ENCODE results near the gene ETS1.

The ETS1 gene

DNA sequence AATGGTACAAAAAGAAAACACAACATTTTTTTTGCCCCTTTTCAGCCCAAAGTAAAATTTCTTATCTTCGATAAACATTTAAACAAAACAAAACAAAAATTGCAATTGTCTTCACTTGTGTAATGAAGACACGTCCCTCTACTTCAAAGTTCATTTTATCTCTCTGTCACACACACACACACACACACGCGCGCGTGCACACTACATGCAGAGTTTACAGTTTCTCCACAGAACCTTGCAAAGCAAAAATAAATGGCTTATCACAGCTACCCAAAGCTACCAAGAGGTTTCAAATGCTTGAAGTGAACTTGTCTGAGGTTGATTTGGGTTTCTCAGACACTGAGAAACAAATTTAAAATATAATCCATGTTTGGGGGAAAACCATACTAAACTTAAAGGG lies 72.3 kb downstream of the ETS1 start:
- Histone ChIP-seq H3K9ac (ENCODE audit: low read depth, low read length) (no peak overlapping the region), H3K27ac (ENCODE audit: low read depth, low read length) (no peak overlapping the region), H3K9me3 (ENCODE audit: control insufficient read depth, insufficient read depth, low read length) (no peaks in the 10 kb centered on the region)

DNA sequence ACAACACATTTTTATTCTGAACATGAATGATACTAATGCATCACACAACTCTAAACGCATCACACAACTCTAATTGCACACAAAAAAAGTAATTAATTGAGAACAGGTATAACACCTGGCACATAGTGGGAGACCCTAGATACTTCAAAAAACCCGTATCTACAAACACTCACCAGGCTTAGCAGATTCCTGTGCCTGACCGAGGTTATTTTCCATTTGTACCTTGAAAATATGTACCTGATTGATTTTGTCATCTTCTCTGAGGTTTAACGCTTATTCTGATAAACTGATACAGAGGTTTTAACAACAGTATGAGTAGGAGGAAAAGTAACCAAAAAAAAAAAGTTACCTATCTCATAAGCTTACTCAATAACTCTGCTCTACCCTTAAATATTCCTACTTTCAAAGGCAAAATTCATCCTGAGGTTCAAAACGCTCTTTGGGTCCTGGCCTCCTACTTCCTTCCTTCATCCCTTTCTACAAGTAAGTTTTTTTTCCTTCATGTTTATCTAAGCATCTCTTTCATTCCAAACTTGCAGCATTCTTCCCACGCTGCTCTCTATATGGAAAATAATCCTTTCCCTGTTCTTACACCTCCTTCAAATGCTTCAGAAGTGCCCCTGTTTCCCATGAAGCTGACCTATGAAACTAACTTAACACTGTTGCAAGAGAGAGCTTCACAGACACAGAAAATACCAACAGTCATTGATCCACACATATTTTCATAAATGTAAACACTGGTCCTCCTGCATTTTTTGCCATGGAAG lies 73.3 kb downstream of the ETS1 start:
- Histone ChIP-seq H3K4me3 (ENCODE audit: low read depth, low read length) (no peak overlapping the region), H3K27ac (ENCODE audit: low read depth, low read length) (no peak overlapping the region)

More for the DNA sequence above, 72.3 kb downstream of the ETS1 start:
- H3K4me1 ChIP-seq (ENCODE audit: control insufficient read depth, insufficient read depth, low read length): peaks cover 13% of the 10 kb centered on the region; the same call in 1 of the 2 replicates
- H3K36me3 ChIP-seq (ENCODE audit: control insufficient read depth, insufficient read depth, low read length): no peaks in the 10 kb centered on the region
- no peaks in the 10 kb centered on the region for H3K27me3 ChIP-seq (ENCODE audit: control insufficient read depth, insufficient read depth, low read length)
- H3K4me3 ChIP-seq (ENCODE audit: low read depth, low read length): no peak overlapping the region

DNA sequence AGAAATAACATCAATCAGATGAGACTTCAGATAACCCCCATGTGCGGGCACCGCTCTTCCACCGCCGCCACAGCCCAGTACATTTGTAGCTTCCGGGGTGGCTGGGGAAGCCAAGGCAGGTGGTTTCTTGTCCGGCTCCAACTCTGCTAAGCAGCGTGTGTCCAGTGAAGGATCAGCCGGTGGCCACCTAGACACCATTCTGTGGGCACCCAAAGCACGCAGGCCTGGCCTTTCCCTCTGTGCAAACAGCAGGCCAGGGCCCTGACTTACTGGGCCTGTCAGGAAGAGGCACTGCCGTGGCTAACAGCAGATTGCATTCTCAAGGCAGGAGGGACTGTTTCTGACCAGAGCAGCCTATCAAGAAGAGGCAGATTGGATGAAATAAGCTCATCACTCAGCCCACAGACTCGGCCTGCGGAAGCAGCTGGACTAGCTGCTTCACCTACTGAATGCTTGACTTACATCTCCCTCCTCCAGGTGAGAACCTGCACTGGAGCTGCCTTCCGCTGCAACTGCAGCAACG lies 74.8 kb downstream of the ETS1 start:
- Histone ChIP-seq H3K27ac (ENCODE audit: low read depth, low read length) (no peak overlapping the region), H3K27me3 (ENCODE audit: control insufficient read depth, insufficient read depth, low read length) (no peaks in the 10 kb centered on the region), H3K4me1 (ENCODE audit: control insufficient read depth, insufficient read depth, low read length) (peaks cover 6% of the 10 kb centered on the region), H3K36me3 (ENCODE audit: control insufficient read depth, insufficient read depth, low read length) (no peaks in the 10 kb centered on the region), H3K9ac (ENCODE audit: low read depth, low read length) (no peak overlapping the region), H3K9me3 (ENCODE audit: control insufficient read depth, insufficient read depth, low read length) (no peaks in the 10 kb centered on the region), H3K4me3 (ENCODE audit: low read depth, low read length) (no peak overlapping the region)

More for the DNA sequence above, 73.3 kb downstream of the ETS1 start:
- Histone ChIP-seq H3K36me3 (ENCODE audit: control insufficient read depth, insufficient read depth, low read length) (no peaks in the 10 kb centered on the region), H3K27me3 (ENCODE audit: control insufficient read depth, insufficient read depth, low read length) (no peaks in the 10 kb centered on the region), H3K4me1 (ENCODE audit: control insufficient read depth, insufficient read depth, low read length) (peaks cover 13% of the 10 kb centered on the region; the same call in 1 of the 2 replicates), H3K9me3 (ENCODE audit: control insufficient read depth, insufficient read depth, low read length) (no peaks in the 10 kb centered on the region), H3K9ac (ENCODE audit: low read depth, low read length) (no peak overlapping the region)

DNA sequence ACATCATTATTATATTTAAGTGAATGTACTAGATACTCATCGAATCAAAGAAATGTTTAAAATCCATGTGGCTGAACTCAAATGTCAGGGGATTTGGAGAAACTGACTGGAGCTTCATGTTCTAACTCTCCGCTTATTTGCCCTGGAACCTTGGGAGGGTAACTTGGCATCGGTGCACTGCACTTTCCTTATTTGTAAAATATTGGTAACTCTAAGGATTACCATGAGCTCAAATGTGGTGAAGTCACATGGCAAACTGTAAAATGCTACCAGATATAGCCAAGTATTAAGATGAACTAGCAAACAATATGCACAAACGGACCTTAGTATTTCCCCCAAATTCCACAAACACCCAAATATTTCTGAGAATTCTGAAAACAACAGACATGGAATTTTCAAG lies 75.6 kb downstream of the ETS1 start:
- H3K4me1 ChIP-seq (ENCODE audit: control insufficient read depth, insufficient read depth, low read length): peaks cover 15% of the 10 kb centered on the region
- no peak overlapping the region for H3K9ac ChIP-seq (ENCODE audit: low read depth, low read length)
- H3K27ac ChIP-seq (ENCODE audit: low read depth, low read length): no peak overlapping the region
- no peaks in the 10 kb centered on the region for H3K27me3 ChIP-seq (ENCODE audit: control insufficient read depth, insufficient read depth, low read length)
- H3K9me3 ChIP-seq (ENCODE audit: control insufficient read depth, insufficient read depth, low read length): no peaks in the 10 kb centered on the region
- no peaks in the 10 kb centered on the region for H3K36me3 ChIP-seq (ENCODE audit: control insufficient read depth, insufficient read depth, low read length)
- no peak overlapping the region for H3K4me3 ChIP-seq (ENCODE audit: low read depth, low read length)

DNA sequence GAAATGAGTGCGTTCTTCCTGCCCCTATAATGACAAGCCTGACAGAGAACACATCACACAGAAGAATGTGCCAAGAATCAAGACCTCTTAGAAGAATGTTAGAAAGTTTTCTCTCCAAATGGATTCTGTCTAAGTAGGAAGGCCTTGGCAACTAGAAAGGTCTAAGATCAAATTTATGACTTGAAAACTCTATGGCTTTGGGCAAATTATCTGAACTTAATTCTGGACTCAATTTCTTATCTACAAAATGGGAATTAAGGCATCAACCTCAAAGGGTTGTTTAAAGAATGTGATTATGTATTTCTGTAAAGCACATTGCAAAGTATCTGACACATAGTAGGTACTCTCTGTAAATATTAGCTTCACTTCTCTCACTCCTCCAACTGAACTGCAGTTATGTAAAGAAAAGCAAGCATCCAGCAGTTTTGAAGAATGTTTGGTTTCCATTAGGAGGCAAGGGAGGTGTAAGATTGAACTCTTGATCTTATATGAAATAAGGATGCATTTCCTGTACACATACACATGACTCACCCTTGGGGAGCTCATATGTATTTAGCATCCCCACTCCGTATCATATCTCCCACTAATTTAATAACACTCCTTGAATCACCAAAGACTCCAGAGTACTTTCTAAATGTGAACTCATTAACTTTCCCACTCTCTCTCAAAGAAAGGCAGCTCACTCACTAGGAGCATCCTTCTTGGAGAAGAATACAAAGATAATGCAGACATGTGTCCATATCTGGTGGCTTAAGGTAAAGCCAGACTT lies 77.6 kb downstream of the ETS1 start:
- Histone ChIP-seq H3K36me3 (ENCODE audit: control insufficient read depth, insufficient read depth, low read length) (no peaks in the 10 kb centered on the region), H3K9ac (ENCODE audit: low read depth, low read length) (no peak overlapping the region), H3K9me3 (ENCODE audit: control insufficient read depth, insufficient read depth, low read length) (no peaks in the 10 kb centered on the region), H3K4me3 (ENCODE audit: low read depth, low read length) (no peak overlapping the region), H3K27ac (ENCODE audit: low read depth, low read length) (no peak overlapping the region), H3K27me3 (ENCODE audit: control insufficient read depth, insufficient read depth, low read length) (no peaks in the 10 kb centered on the region), H3K4me1 (ENCODE audit: control insufficient read depth, insufficient read depth, low read length) (peaks cover 17% of the 10 kb centered on the region)

DNA sequence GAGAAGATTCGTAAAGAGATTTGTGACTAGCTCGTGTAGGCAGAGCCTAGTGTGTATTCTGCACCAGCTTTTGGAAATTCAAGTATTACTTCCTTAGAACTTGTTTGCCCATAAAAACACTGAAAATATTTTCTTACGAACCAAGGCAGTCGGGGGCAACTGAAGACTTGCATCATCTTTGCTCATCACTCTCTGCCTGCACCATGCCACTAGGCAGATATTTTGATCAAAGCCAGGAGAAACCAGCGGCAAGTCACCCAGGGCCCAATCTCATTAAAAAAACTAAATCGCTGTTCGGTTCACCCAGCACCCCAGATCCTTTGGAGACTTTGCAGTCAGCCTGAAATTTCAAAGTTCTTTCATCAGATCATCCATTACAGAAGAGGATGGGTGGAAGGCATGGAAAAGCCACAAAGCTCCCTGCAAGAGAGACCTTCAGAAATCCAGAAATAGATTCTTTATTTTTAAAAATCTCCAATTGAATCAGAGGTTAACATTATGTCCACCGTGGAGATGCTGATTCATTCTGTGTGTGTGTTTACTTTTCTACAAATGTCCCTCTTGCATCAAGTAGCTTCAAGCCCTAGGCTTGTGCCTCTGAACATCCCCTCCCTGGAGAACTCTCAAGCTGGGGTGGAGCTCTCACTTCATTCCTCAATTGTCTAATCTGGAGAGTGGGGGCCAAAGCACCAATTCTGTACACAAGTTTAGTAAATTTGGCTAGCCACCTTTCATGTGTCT lies 78.4 kb downstream of the ETS1 start:
- Histone ChIP-seq H3K36me3 (ENCODE audit: control insufficient read depth, insufficient read depth, low read length) (no peaks in the 10 kb centered on the region), H3K27ac (ENCODE audit: low read depth, low read length) (no peak overlapping the region), H3K27me3 (ENCODE audit: control insufficient read depth, insufficient read depth, low read length) (no peaks in the 10 kb centered on the region), H3K9ac (ENCODE audit: low read depth, low read length) (no peak overlapping the region), H3K9me3 (ENCODE audit: control insufficient read depth, insufficient read depth, low read length) (no peaks in the 10 kb centered on the region), H3K4me3 (ENCODE audit: low read depth, low read length) (no peak overlapping the region), H3K4me1 (ENCODE audit: control insufficient read depth, insufficient read depth, low read length) (peaks cover 14% of the 10 kb centered on the region)

DNA sequence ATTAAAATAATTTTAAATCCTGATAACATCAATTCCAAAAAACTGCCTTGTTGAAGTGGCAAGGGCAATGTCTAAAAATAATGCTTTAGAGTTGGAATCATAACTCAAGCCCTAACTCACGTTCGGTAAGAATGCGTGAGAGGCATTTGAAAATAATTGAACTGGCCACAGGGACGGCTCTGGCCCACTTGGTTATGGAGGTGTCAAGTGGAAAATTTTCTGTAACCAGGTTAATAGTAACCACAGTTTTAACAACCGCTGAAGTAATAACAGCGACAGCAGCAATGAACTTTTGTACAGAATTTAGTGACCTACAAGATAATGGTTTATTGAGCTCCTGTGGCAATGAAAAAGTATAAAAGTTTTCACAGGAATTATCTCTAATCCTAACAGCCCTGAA lies 79.4 kb downstream of the ETS1 start:
- Histone ChIP-seq H3K9ac (ENCODE audit: low read depth, low read length) (no peak overlapping the region), H3K4me1 (ENCODE audit: control insufficient read depth, insufficient read depth, low read length) (peaks cover 14% of the 10 kb centered on the region), H3K27me3 (ENCODE audit: control insufficient read depth, insufficient read depth, low read length) (no peaks in the 10 kb centered on the region), H3K9me3 (ENCODE audit: control insufficient read depth, insufficient read depth, low read length) (no peaks in the 10 kb centered on the region), H3K27ac (ENCODE audit: low read depth, low read length) (no peak overlapping the region), H3K36me3 (ENCODE audit: control insufficient read depth, insufficient read depth, low read length) (no peaks in the 10 kb centered on the region), H3K4me3 (ENCODE audit: low read depth, low read length) (no peak overlapping the region)

DNA sequence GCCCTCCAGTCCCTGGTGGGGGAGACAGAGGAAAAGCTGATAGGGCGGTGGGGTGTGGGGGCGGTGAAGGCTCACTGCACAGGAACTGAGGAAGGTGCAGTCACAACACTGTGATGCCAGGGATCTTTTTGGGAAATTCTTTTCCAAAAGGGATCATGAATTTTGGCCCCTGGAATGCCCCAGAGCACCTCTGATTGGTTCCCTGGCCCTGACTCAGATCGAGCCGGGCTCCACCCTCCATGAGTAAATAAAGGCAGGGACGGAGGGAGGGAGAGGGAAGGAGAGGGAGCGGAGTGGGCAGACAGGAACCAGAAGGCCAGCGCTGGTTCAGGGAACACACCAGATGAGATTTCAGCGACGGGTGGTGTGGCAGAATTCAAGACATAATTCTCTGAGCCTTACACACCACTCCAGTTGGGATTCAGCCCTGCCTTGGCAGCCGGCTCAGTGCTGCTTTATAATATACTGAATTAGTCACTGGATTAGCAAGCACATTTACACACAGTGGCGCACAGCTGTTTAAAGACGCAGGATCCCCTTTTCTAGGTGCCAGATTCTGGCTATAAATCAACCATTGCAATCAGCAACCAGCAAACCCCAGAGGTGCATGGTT lies 80.3 kb downstream of the ETS1 start:
- Histone ChIP-seq H3K4me3 (ENCODE audit: low read depth, low read length) (no peak overlapping the region), H3K27ac (ENCODE audit: low read depth, low read length) (no peak overlapping the region), H3K9me3 (ENCODE audit: control insufficient read depth, insufficient read depth, low read length) (no peaks in the 10 kb centered on the region), H3K36me3 (ENCODE audit: control insufficient read depth, insufficient read depth, low read length) (no peaks in the 10 kb centered on the region), H3K9ac (ENCODE audit: low read depth, low read length) (no peak overlapping the region), H3K27me3 (ENCODE audit: control insufficient read depth, insufficient read depth, low read length) (no peaks in the 10 kb centered on the region), H3K4me1 (ENCODE audit: control insufficient read depth, insufficient read depth, low read length) (peaks cover 14% of the 10 kb centered on the region)

DNA sequence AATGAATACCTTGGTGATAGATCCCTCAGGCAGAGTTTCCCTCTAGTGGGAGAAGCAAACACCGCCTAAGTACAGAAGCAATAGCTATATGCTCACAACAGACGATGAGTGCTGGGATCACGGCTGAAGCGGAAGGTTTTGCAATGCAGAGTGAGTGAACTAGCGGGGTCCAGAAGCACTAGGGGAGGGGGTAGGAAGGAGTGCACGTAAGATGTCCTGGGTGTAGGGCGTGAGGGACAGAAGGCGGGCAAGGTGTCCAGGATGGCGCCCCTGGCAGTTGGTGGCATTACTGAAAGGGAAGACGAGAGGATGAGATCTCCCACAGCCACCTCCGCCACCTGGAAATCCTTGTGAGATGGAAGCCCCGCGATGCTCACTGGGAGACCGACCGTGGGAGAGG lies 81.0 kb downstream of the ETS1 start:
- Histone ChIP-seq H3K4me3 (ENCODE audit: low read depth, low read length) (no peak overlapping the region), H3K9me3 (ENCODE audit: control insufficient read depth, insufficient read depth, low read length) (no peaks in the 10 kb centered on the region), H3K27ac (ENCODE audit: low read depth, low read length) (no peak overlapping the region), H3K27me3 (ENCODE audit: control insufficient read depth, insufficient read depth, low read length) (no peaks in the 10 kb centered on the region), H3K4me1 (ENCODE audit: control insufficient read depth, insufficient read depth, low read length) (peaks cover 14% of the 10 kb centered on the region), H3K36me3 (ENCODE audit: control insufficient read depth, insufficient read depth, low read length) (no peaks in the 10 kb centered on the region), H3K9ac (ENCODE audit: low read depth, low read length) (no peak overlapping the region)

DNA sequence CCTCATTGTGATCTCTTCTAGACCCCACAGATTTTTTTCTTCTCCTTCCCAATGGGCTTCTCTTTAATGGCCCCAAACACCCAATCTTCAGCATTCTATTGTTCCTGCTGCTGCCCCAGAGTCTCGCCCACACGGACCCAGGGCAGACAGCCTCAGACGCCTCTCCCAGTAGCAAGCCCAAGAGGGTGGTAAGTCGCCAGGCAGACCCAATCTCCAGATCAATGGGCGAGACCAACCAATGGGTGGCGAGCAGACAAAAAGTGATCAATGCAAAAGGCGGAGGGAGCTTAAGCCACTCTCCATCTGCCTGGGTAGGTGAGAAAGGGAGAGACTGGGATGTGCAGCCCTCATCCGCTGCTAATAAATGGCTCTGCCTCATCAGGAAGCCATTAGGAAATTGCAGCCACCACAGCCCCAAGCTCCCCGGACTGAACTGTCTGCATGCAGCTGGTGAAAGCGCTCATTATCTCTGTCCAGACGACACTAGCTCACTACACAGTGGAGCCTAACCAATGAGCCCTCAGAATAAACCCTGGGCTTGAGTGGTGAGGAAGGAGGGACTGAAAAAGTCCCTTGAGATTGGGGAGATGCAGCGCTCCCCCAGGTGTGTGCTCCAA lies 81.8 kb downstream of the ETS1 start:
- Histone ChIP-seq H3K4me3 (ENCODE audit: low read depth, low read length) (no peak overlapping the region), H3K9ac (ENCODE audit: low read depth, low read length) (no peak overlapping the region), H3K36me3 (ENCODE audit: control insufficient read depth, insufficient read depth, low read length) (no peaks in the 10 kb centered on the region), H3K4me1 (ENCODE audit: control insufficient read depth, insufficient read depth, low read length) (peaks cover 14% of the 10 kb centered on the region), H3K27me3 (ENCODE audit: control insufficient read depth, insufficient read depth, low read length) (no peaks in the 10 kb centered on the region), H3K27ac (ENCODE audit: low read depth, low read length) (no peak overlapping the region), H3K9me3 (ENCODE audit: control insufficient read depth, insufficient read depth, low read length) (no peaks in the 10 kb centered on the region)

Data from HUES48 (cell line).